ENCODE results near the gene AKNAD1. TPM values are rescaled to one million over a fixed set of nuclear protein-coding genes. Genes with fewer than 3 reads are reported as not detected.

AKNAD1 gene
- total RNA-seq, 1 donor from 2014 or later = 0.70 TPM

DNA sequence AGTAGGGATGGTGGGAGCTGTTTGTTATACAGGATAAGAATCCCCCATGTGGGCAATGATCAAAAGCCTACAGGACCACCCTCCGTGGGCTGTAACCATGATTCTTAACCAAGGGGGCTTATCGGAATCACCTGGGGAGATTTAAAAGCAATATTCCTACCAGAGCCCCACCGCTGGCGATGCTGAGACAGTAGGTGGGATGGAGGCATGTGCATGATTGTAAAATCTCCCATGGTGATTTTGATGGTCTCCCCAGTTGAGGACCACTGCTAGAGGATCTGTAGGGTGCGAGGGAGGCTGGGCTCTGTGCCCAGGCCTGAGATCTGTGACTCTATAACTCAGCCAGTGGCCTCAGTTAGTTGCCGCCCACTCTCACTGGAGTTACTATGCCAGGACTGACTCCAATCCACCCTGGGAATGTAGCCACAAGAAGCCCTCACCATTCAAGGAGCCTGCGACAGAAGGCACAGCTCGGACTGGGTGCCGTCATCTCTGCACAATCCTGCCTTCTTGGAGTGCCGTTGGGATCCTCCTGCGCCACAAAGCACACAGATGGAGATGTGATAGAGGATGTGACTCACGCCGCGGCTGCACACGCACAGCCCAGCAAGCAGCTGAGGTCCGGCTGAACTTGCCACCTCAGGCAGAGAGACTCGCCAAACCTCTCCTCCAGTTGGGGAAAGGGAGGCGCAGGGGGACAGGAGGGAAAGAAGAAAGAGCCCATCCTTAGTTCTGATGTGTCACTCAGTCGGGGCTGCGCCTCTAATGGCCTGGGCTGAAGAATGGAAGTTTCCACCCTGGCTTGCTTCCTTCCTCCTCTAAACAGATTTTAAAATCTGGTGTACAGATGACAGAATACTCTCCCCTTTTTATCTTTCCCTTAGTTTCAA, 26.5 kb downstream of the AKNAD1 start:
- Mint-ChIP-seq H3K36me3 (ENCODE audit: unreplicated experiment) (no peaks in the 10 kb centered on the region), H3K27ac (ENCODE audit: unreplicated experiment) (peak overlapping the region; percentile 98), H3K4me1 (ENCODE audit: unreplicated experiment) (peaks cover 54% of the 10 kb centered on the region), H3K9me3 (ENCODE audit: unreplicated experiment) (no peaks in the 10 kb centered on the region), H3K27me3 (ENCODE audit: unreplicated experiment) (no peaks in the 10 kb centered on the region), H3K4me3 (ENCODE audit: unreplicated experiment) (peak overlapping the region; percentile 66)
- TF ChIP-seq, protein P1, sequence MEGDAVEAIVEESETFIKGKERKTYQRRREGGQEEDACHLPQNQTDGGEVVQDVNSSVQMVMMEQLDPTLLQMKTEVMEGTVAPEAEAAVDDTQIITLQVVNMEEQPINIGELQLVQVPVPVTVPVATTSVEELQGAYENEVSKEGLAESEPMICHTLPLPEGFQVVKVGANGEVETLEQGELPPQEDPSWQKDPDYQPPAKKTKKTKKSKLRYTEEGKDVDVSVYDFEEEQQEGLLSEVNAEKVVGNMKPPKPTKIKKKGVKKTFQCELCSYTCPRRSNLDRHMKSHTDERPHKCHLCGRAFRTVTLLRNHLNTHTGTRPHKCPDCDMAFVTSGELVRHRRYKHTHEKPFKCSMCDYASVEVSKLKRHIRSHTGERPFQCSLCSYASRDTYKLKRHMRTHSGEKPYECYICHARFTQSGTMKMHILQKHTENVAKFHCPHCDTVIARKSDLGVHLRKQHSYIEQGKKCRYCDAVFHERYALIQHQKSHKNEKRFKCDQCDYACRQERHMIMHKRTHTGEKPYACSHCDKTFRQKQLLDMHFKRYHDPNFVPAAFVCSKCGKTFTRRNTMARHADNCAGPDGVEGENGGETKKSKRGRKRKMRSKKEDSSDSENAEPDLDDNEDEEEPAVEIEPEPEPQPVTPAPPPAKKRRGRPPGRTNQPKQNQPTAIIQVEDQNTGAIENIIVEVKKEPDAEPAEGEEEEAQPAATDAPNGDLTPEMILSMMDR (IDR thresholded peaks at IDR 0.05) = no peak
- peak; percentile 86 for DNase-seq (ENCODE audit: extremely low spot score, unreplicated experiment)

DNA sequence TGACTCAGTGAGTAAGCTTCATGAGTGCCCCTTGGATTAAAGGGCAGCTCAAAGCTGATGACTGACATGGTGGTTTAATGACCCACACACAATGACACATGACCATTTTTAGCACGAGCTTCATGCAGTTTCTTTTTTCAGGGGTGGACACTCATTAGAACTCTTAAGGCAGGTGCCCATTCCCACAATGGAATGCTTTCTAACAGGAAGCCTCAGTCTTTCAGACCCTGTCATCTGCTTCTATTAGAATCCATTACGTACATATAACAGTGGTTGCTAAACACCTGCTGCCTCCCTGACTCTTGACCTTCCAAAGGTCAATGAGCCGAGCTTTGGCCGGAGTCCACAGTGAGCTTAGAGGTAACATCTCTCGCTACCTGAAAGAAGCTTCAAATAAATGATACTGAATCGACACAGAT, 27.4 kb downstream of the AKNAD1 start:
- no peaks in the 10 kb centered on the region for H3K27me3 Mint-ChIP-seq (ENCODE audit: unreplicated experiment)
- TF ChIP-seq, protein P1 (IDR thresholded peaks at IDR 0.05) = no peak
- DNase-seq (ENCODE audit: extremely low spot score, unreplicated experiment) = peak; percentile 5
- peak overlapping the region; percentile 98 for H3K27ac Mint-ChIP-seq (ENCODE audit: unreplicated experiment)
- no peaks in the 10 kb centered on the region for H3K9me3 Mint-ChIP-seq (ENCODE audit: unreplicated experiment)
- peak overlapping the region; percentile 55 for H3K4me3 Mint-ChIP-seq (ENCODE audit: unreplicated experiment)
- H3K4me1 Mint-ChIP-seq (ENCODE audit: unreplicated experiment) = peaks cover 54% of the 10 kb centered on the region
- H3K36me3 Mint-ChIP-seq (ENCODE audit: unreplicated experiment) = no peaks in the 10 kb centered on the region

DNA sequence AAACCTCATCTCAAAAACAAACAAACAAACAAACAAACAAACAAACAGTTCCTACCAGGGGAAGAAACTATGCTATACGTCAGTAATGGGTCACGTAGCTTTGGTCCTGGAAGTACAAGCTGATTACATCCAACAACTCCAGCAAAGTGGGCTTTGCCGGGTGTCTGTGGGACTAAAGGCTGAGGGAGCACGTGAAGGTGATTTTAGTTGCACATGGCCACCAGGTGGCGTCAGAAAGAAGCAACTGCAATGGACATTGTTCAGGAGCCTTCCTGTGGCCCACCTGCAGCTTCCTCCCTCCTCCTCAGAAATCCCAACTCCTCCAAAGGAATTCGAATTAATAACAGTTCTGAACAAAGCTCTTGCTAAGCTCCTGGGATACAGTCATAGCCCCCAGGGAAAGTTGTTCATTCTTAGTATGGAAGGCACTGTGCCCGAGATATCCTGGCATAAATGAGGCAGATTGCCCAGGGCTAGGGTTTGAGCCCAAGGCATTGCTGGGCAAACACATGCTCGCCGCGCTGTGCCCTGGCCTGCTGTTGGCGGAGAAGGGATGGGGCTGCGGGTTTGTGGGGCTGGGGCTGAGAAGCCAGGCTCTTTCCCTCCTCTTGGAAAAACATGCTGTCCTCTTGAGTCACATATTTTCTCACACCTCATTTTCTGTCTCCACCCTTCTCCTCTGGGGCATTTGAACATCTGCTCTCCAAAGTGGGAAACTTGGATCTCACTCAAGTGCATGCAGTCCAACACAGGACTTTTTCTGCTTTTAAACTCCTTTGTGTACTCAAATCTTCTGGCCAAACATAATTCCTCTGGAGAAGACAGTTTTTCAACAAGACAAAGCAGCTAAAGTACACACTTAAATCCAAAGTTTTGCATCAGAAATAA, 28.6 kb downstream of the AKNAD1 start:
- Mint-ChIP-seq H3K4me1 (ENCODE audit: unreplicated experiment) (peaks cover 54% of the 10 kb centered on the region), H3K27me3 (ENCODE audit: unreplicated experiment) (no peaks in the 10 kb centered on the region), H3K4me3 (ENCODE audit: unreplicated experiment) (peak overlapping the region; percentile 49), H3K27ac (ENCODE audit: unreplicated experiment) (peak overlapping the region; percentile 98), H3K9me3 (ENCODE audit: unreplicated experiment) (no peaks in the 10 kb centered on the region), H3K36me3 (ENCODE audit: unreplicated experiment) (no peaks in the 10 kb centered on the region)
- TF ChIP-seq, protein P1 (IDR thresholded peaks at IDR 0.05) = peak; percentile 89
- DNase-seq (ENCODE audit: extremely low spot score, unreplicated experiment) = peak; percentile 93

DNA sequence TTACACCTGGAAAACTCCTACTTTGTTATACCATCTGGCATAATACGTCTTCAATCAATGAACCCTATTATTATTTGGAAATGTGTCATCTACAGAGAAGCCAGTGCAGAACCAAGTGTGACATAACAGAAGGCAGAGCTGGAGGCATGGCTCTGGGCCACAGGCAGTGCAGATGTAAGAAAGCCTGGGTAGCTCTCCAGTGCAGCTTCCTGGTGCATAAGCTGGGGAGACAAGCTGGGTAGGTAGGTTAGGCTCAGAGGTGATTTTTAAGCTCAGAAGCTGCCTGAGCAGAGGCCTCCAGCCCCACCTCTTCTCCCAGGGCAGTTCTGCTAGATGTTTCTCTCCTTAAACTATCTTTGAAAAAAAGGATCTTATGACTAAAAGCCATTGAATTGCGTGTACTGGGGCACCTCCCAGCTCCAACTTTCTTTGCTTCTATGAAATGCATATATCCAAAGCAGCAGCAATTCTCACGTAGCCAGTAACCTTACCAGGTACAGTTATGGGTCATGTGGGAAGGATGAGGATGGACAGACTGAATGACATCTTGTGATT, 30.7 kb downstream of the AKNAD1 start:
- H3K27me3 Mint-ChIP-seq (ENCODE audit: unreplicated experiment) = no peaks in the 10 kb centered on the region
- H3K36me3 Mint-ChIP-seq (ENCODE audit: unreplicated experiment) = peaks cover 3% of the 10 kb centered on the region
- TF ChIP-seq, protein P1 (IDR thresholded peaks at IDR 0.05) = no peak
- H3K27ac Mint-ChIP-seq (ENCODE audit: unreplicated experiment) = no peak overlapping the region
- no peaks in the 10 kb centered on the region for H3K9me3 Mint-ChIP-seq (ENCODE audit: unreplicated experiment)
- no peak overlapping the region for H3K4me3 Mint-ChIP-seq (ENCODE audit: unreplicated experiment)
- H3K4me1 Mint-ChIP-seq (ENCODE audit: unreplicated experiment) = peaks cover 39% of the 10 kb centered on the region
- no peak for DNase-seq (ENCODE audit: extremely low spot score, unreplicated experiment)
